ENCODE measurements around the gene DGCR6L.
A peak's percentile ranks its signal among the peaks of the same experiment; 100 is the strongest.
"Not testable (repeated sequence)": the region's sequence is repeated elsewhere in the genome, so short reads cannot be mapped to it uniquely, and the experiment has no call there.

The DGCR6L gene

GRCh38 chr22:20308806-20309650, 10.8 kb downstream of the DGCR6L start:
- DNase-seq, result not testable (repeated sequence)

DNA sequence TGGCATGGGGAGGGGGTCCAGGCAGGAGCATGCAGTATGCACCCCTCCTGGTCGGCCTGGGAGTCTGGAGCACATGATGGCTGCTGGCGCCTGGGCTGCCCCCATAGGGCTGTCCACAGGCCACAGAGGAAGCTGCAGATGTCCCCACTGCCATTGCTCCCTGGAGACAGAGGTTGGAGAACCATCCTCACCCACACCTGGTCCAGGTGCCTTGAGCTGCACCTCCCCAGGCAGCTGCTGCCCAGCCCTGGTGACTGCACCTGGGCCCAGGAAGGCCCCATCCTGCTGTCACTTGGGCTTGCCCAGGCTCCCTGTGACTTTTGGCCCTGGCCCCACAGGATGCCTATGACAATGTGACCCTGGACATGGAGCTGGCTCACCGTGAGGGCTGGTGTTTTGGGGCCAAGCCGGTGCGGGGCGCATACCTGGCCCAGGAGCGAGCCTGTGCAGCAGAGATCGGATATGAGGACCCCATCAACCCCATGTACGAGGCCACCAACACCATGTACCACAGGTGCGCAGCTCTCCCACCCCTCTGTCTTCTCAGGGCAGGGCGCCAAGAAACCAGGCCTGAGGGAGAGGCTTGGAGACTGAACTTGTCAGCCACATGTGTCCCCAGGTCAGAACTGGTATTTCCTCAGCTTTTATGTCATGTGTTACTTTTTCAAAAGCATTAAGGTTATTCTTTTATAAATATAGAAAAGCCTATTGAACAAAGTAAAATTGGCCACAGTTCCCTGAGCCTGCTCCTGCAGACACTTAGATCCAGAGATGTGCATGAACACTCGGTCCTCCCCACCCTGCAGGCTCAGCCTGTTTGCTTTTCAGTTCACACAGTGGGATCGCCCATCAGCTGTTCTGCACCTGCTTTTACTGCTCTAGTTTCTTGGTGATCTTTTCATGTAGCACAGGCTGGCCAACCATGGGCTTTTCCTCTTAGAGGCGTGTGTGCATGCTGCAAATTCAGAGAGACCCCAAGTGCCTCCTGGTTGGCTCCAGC, 12.1 kb downstream of the DGCR6L start:
- not testable (repeated sequence) for DNase-seq

- DNase-seq, result not testable (repeated sequence)
Observed at GRCh38 chr22:20306646-20307447, 13.0 kb downstream of the DGCR6L start.

DNA sequence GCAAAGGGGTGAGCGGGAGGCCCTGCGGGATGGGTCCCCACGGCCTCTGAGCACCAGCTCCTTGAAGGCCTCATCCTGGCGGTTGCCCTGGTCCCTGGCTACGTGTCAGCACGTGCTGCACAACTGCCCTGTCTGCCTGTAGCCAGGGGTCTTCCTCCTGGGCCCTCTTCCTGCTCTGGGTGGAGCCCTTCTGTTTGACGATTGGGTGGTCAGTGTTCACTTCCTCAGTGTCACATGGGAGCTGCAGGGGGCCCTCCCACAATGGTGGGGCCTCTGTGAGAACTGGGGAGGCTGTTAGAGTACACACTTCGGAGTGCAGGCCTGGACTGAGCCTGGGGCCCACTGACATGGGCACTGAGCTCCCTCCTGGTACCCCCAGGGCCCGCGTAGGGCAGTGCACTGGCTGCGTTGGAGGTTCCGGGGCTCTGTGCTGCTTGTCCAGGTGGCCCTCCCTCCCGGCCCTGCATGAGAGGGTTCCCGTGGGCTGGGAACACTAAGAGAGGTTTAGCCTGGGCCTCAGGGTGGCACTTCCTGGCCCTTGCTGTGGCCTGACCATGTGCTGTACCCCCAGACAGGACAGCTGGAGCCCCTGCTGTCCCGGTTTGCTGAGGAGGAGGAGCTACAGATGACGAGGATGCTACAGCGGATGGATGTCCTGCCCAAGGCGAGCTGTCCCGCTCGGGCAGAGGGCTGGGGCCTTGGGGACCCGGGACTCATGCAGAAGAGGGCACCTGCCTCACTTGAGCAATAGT, 13.8 kb downstream of the DGCR6L start:
- no peak for DNase-seq

DNA sequence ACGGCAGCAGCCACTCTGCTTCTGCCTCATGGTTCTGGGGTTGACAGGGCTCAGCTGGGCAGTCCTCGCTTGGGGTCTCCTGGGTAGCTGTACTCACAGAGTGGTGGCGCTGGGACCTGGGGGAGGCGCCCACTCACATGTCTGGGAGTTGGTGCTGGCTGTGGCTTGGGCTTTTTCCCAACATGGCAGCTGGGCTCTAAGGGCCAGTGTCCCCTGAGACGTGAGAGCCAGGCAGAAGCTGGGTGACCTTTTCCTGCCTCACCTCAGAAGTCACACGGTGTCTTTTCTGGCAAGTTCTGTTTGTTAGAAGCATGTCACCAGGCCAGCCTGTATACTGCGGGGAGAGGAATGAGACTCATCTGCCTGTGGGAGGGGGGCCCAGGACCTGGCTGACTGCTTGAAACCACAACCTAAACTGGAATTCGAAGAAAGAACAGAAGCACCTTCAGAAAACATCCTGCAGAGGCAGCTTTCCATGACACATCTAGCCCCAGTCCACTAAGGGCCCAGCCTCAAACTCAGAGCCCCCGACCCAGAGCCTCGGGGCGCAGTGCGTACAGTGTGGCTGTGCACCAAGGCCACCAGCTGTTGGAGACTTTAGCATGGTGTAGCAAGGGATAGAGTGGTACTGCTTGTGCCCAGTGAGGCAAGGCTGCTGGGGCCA, 14.5 kb downstream of the DGCR6L start:
- DNase-seq, result not testable (repeated sequence)

DNA sequence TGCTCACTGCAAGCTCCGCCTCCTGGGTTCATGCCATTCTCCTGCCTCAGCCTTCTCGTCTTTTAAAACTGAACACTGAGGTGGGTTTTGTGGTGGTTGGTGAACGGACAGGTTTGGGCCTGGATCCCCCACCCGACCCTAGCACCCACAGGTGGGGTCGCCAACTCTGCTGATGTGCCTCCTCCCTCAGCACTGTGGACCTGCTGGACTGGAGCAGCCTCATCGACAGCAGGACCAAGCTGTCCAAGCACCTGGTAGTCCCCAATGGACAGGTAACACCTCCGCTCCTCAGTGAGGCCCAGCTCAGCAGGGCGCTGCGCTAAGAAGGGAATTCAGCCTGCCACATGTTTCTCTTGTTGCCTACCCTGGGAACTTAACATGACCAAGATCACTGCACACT, 15.2 kb downstream of the DGCR6L start:
- DNase-seq, result no peak

- DNase-seq, result not testable (repeated sequence)
Observed at GRCh38 chr22:20303229-20303534, 16.7 kb downstream of the DGCR6L start.

GRCh38 chr22:20302438-20303228, 17.2 kb downstream of the DGCR6L start:
- DNase-seq, result no peak

DNA sequence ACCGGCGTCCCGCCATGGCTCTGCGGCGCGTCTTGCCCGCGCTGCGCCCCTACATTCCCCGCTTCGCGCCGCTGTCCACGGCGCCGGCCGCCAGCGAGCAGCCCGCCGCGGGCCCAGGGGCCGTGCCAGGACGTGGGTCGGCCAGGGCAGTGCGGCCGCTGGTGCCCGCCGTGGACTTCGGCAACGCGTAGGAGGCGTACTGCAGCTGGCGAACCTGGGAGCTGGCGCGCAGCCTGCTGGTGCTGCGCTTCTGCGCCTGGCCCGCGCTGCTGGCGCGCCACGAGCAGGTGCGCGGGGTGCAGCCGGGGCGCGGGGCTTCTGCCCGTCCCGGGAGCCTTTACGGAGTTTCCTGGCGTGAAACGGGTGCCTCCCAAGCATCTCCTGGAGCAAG, 20.1 kb downstream of the DGCR6L start:
- DNase-seq, result no peak

DNA sequence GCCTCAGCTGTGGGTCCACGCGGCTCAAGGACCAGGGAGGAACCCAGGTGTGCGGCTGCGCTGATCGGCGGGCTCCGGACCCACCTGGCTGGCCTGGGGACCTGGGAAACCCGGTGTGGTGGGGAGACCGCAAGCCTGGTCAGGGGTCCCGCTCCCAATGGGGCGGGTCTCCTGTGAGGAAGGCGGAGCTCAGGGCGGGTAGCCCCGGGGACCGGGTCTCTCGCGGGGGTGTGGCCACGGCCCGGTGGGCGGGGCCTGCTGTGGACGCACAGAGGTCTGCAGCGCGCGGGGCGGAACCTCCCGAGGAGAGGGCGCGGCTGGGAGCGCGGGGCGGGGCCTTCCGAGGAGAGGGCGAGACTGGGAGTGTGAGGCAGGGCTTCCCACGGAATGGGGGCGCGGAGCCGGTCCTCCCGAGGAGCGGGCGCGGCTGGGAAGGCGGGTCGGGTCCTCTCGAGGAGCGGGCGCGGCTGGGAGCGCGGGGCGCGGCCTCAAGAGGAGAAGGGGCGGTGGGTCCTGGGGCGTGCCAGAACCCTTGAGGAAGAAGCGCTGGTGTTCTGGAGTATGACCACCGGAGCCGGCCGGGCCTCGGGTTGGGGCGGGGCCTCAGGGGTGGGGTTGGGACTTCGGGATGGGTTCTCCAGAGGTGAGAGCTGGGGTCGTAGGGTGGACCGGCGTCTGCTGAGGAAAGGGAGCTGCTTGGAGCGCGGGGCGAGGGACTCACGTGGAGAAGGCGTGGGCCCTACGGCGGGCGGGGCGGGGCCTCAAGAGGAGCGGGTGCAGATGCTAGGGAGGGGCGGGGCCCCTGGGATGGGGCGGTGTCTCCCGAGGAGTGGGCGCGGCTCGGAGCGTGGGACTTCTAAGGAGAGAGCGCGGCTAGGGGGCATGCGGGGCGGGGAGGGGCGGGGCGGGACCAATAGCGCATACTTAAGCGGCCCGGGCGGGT, 20.8 kb downstream of the DGCR6L start:
- peak; percentile 72 for DNase-seq

GRCh38 chr22:20298110-20298802, 21.6 kb downstream of the DGCR6L start:
- no peak for DNase-seq

- no peak for DNase-seq
Observed at GRCh38 chr22:20297414-20298109, 22.3 kb downstream of the DGCR6L start.

- no peak for DNase-seq
Observed at GRCh38 chr22:20296598-20296997, 23.3 kb downstream of the DGCR6L start.

- no peak for DNase-seq
Observed at GRCh38 chr22:20295262-20296064, 24.4 kb downstream of the DGCR6L start.

DNA sequence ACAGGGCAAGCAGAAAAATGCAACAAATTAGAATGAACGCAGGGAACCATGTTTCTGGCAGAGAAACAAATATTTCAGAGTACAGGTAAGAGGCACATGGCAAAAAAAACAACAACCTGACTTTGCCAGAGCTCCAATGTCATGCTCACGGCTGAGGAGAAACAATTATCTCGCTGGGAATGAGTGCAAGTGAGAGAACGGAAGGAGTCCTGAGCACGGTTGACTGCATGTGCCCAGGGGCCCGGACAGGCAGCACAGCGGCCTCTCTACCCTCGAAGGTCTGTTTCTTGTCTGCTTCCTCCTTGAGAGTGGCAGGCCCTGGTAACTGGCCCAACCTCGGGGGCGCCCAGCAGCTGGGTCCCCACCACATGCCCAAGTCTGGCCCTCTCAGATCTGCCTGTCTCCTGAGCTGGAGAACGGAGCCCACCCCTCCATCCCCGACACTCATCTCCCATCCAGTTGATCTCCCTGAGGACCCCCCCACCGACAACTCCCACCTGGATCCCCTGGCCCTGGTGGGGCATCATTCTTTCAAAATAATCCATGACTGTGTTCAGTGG, 27.1 kb downstream of the DGCR6L start:
- no peak for DNase-seq

- DNase-seq, result no peak
Observed at GRCh38 chr22:20292108-20292507, 27.8 kb downstream of the DGCR6L start.

DNA sequence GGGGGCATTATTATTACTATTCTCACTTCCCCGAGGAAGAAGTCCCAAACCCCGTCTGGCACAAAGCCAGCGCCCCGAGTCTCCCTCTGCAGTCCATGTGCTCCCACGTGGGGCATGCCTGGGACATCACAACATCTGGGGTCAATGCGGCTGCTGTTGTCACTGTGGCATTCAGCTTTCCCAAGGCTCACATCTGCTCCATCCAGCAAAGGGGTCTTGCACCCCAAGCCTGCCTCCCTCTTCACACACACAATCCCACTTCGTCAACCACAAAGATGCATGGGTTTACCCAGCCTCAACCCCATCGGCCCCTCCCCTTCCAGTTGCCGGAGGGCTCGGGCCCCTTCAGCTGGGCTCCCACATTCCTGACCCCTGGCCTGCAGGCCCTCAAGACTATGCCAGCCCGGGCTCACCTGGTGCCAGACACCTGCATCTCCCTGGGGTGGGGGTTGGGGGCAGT, 28.2 kb downstream of the DGCR6L start:
- no peak for DNase-seq

Data from fibroblast of skin of back (primary cell).